Endothelial cell of umbilical vein (primary cell): Measurements from ENCODE around the gene MAP7D3.

Experiments used
- CTCF ChIP-seq, 2 donors: IDR thresholded peaks; 1 replicate in 1 of 2; 2 replicates in 1 of 2; pipeline ENCODE4 v1.5.1; 2011; ENCODE audit warnings: low read length in 2 of 2, mild to moderate bottlenecking in 2 of 2, moderate library complexity in 2 of 2, control low read depth in 1 of 2, inconsistent platforms in 1 of 2, low read depth in 1 of 2; ENCODE audit not compliant: insufficient read depth in 1 of 2; ENCODE audit errors: extremely low read depth in 1 of 2
- EZH2 ChIP-seq: IDR thresholded peaks from 2 replicates; pipeline ENCODE4 v1.6.1; 2012; ENCODE audit warnings: borderline replicate concordance, low read depth, mild to moderate bottlenecking, moderate library complexity, low read length, inconsistent platforms; ENCODE audit not compliant: severe bottlenecking
- FOS ChIP-seq: IDR thresholded peaks from 2 replicates; pipeline ENCODE4 v1.6.1; 2011; ENCODE audit warnings: mild to moderate bottlenecking, low read length, moderate library complexity, borderline replicate concordance; ENCODE audit not compliant: insufficient read depth
- POLR2A ChIP-seq: IDR thresholded peaks from 2 replicates; pipeline ENCODE4 v1.6.1; 2012; ENCODE audit warnings: low read depth, mild to moderate bottlenecking, control low read depth, low read length
- POLR2AphosphoS5 ChIP-seq: IDR thresholded peaks from 2 replicates; pipeline ENCODE4 v1.6.1; 2012; ENCODE audit warnings: low read depth, mild to moderate bottlenecking, control low read depth, low read length, moderate library complexity; ENCODE audit not compliant: insufficient read depth
- TF ChIP-seq, protein P1 (sequence below): IDR thresholded peaks from 2 replicates; pipeline ENCODE4 v1.6.1; 2011; ENCODE audit not compliant: insufficient read depth, insufficient read length

DNA sequence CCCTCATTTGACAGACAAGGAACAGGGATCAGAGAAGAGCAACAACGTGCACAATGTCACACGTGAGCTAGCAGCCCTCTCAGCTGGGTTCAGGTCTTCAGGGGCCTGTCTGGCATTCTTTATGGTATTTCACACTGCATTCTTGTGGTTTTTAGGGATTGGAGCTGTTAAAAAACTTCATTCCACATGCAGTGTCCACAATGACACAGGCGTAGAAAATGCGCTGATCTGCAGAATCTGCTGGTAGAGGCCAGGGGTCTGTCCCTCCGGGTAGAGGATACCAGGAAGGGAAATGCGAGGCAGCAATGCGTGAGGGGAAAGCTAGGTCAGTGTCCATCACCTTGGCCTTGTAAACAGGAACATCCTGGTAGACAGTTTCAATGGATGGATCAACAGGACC, 36.6 kb downstream of the MAP7D3 start:
- no peak for TF ChIP-seq POLR2A
- TF ChIP-seq CTCF (IDR thresholded peaks at IDR 0.05; ENCODE audit: extremely low read depth in 1 of 2, insufficient read depth in 1 of 2, low read depth in 1 of 2, low read length in 2 of 2), result no peak
- TF ChIP-seq FOS, result peak; percentile 35
- TF ChIP-seq EZH2, result no peak
- TF ChIP-seq, protein P1, sequence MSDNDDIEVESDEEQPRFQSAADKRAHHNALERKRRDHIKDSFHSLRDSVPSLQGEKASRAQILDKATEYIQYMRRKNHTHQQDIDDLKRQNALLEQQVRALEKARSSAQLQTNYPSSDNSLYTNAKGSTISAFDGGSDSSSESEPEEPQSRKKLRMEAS, result no peak
- TF ChIP-seq POLR2AphosphoS5, result peak; percentile 29
